Measurements from ENCODE around the gene ACSL6. TPM values are rescaled to one million over a fixed set of nuclear protein-coding genes. Genes with fewer than 3 reads are reported as not detected.

The ACSL6 gene
- total and polyA plus RNA-seq, 10 of the 15 experiments (the other 5 are each of a cell fraction or from before 2014, with no cell fraction given): 0.06 to 0.53 TPM; not detected in 8

GRCh38 chr5:132019337-132019736 lies 7.9 kb upstream of the ACSL6 start (continued):
- no peak for TF ChIP-seq IRF5 (IDR thresholded peaks at IDR 0.05; ENCODE audit: borderline replicate concordance)
- TF ChIP-seq CEBPB (IDR thresholded peaks at IDR 0.05; ENCODE audit: borderline replicate concordance in 1 of 2, low read depth in 2 of 2, low read length in 2 of 2): no peak
- no peak for TF ChIP-seq SKIL (IDR thresholded peaks at IDR 0.05; ENCODE audit: low read depth, poor library complexity, severe bottlenecking)
- no peak for TF ChIP-seq USF1 (IDR thresholded peaks at IDR 0.05; ENCODE audit: borderline replicate concordance, extremely low read length, insufficient read depth, low read depth, low read length)

GRCh38 chr5:132017738-132018625 lies 6.5 kb upstream of the ACSL6 start:
- SMC1A ChIA-PET (ENCODE audit: uncharacterized antibody, unreplicated experiment): interaction anchor here (1.2 kb wide), 1 partner anchor 208 kb away, joined by 3 read pairs; no protein-coding TSS in a partner anchor
- POLR2A ChIA-PET: no interaction called here

More at GRCh38 chr5:132017738-132018625, 6.5 kb upstream of the ACSL6 start:
- H2AFZ ChIP-seq (ENCODE audit: control insufficient read depth, low read depth, low read length): no peak overlapping the region
- TF ChIP-seq EGR1 (IDR thresholded peaks at IDR 0.05; ENCODE audit: borderline replicate concordance in 1 of 2, low read depth in 2 of 2, low read length in 2 of 2): no peak
- TF ChIP-seq RUNX3 (IDR thresholded peaks at IDR 0.05; ENCODE audit: low read length): peak; percentile 66
- no peak overlapping the region for H3K27ac ChIP-seq (ENCODE audit: control insufficient read depth, insufficient read depth)
- H3K4me2 ChIP-seq (ENCODE audit: control insufficient read depth, insufficient read depth): no peak overlapping the region
- no TSS peak for BruUV-seq (replicated peaks)
- no peaks in the 10 kb centered on the region for H3K36me3 ChIP-seq (ENCODE audit: control insufficient read depth in 2 of 2, insufficient read depth in 2 of 2, low read length in 1 of 2)
- peaks cover 33% of the 10 kb centered on the region for H3K4me1 ChIP-seq (ENCODE audit: control insufficient read depth, insufficient read depth, low read length)
- no peaks in the 10 kb centered on the region for H3K9me3 ChIP-seq (replicated peaks; ENCODE audit: control insufficient read depth, insufficient read depth, low read length)
- in situ Hi-C loops (cut with MboI): no loop called here
- H4K20me1 ChIP-seq (ENCODE audit: control insufficient read depth, insufficient read depth): peaks cover 7% of the 10 kb centered on the region; the same call in 1 of the 2 replicates
- WGBS (ENCODE audit: insufficient coverage, insufficient replicate concordance, low lambda C conversion rate, missing lambda C conversion rate): 21% methylated on average over 10 of the region's 10 CpGs
- no peaks in the 10 kb centered on the region for H3K79me2 ChIP-seq (ENCODE audit: control insufficient read depth, insufficient read depth, low read length)
- RAD21 ChIA-PET (ENCODE audit: unreplicated experiment): interaction anchor here (1.3 kb wide), 1 partner anchor 10 kb away, joined by 3 read pairs; no protein-coding TSS in a partner anchor
- CTCF ChIA-PET: interaction anchor here (2.5 kb wide), 1 partner anchor 10 kb away, joined by 7 read pairs; no protein-coding TSS in a partner anchor
- H3K9ac ChIP-seq (ENCODE audit: control insufficient read depth, insufficient read depth, low read length): no peak overlapping the region
- ATAC-seq (no peak), DNase-seq (ENCODE audit: low read depth, low spot score) (no peak), FAIRE-seq (peak; percentile 54)
- intact Hi-C loops (cut with micrococcal nuclease; ENCODE audit: unreplicated experiment): no loop called here
- H3K4me3 ChIP-seq: no peak overlapping the region
- peaks cover 0 to 15% of the 10 kb centered on the region in 2 experiments for H3K27me3 ChIP-seq (replicated peaks in 1 of 2; ENCODE audit: control insufficient read depth in 2 of 2, insufficient read depth in 2 of 2, low read length in 1 of 2)
